Measurements from ENCODE around the gene MATK.

MATK gene

DNA sequence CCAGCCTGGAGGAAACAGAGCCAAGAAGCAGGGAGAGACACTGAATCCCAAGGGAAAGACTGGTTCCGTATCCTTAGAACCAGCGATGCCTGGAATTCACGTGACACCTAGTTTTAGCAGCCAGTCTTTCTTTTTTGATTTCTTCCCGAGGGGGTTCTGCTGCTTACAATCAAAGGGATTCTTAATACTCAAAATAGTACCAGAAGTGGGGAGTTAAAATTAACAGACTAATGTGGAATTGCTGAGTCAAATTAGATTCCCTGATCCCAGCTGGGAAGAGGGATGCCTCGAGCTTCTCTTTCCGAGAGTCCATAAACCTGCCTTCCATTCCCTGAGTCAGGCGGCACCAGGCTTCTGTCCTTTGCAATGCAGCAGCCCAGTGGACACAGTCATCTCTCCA, 4.8 kb upstream of the MATK start:
- no peak for DNase-seq (ENCODE audit: low read depth in 2 of 2)

DNA sequence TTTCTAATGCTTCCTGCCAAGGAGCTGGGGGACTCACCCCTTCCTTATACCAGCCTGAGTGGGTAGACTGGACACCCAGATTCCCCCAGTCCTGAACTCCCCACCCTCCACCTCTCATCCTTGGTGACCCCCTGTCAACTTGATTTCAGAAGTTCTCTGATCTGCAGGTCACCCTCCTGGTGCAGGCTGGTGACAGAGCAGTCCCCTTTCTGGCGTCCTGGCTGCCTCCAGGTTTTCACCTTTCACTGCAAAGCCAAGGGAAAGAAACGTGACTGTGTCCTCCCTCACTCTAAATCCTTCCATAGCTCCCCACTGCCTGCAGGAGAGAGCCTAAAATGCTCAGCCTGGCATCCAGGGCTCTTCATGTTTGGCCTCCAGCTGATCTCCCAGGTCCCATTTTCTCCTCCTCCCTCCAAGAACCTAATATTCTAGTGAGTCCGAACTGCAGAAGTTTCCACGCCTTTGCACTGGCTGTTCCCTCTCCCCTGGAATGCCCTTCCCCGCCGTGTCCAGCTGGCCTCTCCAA, 4.1 kb upstream of the MATK start:
- DNase-seq (ENCODE audit: low read depth in 2 of 2): no peak

DNA sequence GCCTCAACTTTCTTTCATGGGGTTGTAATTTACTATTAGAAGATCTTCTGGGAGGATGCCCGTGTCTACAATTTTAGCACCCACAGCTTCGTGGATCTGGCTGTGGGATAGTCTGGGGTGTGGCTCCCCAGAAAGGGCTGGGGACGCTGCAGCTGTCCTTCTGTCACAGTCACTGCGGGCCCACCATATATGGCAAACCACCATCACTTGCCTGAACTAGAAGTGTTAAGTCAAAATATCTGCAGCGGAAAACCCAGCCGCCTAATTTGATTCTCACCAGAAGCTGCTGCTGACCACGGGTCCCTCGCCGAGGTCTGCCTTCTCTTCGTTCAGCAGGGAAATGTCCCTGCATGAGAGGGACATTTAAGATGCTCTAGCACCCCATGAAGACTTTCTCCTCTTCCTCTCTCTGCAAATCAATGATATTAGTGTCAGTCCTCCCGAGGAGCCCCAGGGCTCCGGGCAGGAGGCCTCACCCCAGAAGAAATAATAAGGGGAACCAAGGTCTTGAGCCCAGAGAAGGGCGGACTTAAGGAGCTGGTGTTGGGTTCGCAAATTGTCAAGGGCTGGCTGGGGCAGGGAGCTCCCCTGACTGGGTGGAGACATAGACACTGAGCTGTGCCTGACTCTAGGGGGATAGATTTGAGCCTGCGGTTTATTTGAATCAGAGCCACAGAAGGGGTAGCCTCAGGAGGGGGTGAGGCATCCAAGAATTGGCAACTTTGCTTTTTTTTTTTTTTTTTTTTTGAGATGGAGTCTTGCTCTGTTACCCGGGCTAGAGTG, 3.0 kb upstream of the MATK start:
- DNase-seq (ENCODE audit: low read depth in 2 of 2): no peak

- DNase-seq (ENCODE audit: low read depth in 2 of 2): peak in 1 of 2 experiments; percentile 26
These were observed 687 bp downstream of the MATK start for GRCh38 chr19:3785451-3785937.

- no peak for DNase-seq (ENCODE audit: low read depth in 2 of 2)
These were observed 1.4 kb downstream of the MATK start for GRCh38 chr19:3784607-3785450.

DNA sequence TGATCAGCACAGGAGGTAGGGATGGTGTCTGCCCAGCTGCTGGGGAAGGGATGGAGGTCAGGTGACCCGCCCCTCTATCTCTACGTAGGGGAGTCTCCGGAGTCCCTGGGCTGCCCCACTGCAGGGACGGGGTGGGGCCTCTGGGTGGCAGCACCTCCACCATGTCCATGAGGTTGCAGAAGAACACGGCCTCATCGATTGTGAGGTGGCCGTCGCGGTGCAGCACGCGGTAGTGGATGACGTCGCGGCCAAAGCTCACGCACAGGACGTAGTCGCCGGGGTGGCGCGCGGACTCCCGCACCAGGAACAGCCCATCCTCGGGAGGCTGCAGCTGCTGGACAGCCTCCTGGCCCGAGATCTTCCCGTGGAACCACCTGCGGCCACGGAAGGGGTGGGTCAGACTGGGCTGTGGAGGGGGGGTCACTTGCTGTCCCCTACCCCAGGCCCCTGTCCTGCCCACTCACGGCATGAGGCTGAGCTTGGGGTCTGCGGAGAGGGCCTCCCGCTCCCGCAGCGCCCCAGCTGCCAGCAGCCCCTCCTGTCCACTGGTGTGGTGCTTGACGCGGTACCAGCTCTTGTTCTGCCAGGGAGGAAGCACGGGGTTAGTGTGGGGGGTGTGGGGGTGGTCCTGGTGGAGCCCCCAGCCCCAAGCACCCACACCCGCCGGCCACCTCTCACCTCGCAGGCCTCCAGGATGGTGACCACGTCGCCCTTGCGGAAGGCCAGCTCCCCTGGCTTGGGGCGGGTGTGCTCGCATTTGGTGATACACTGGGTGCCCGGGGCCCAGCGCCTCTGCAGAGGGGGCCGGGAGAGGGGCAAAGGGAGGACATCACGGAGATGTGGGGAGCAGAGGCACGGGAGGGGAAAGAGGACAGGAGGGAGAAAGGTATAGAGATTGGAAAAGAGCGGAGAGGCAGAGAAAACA, 2.3 kb downstream of the MATK start:
- DNase-seq (ENCODE audit: low read depth in 2 of 2): peak in 1 of 2 experiments; percentile 41

DNA sequence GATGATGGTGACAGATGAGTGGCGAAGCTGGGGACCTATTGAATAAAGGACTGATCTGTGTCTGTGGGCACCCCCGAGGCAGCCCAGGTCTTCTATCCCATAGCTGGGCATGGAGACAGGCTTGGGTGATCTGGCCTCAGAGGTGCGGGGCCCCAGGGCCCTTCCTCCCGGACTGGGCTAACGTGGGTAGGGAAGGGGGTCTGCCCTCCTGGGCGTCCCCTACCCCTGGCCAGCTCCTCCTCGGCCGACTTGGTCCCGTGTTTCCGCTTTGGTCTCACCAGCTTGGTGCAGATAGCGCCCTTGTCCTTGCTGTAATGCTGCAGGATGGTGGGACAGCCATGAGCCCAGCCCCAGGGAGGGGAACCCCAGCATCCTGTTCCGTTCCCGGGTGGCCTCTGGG, 3.3 kb downstream of the MATK start:
- DNase-seq (ENCODE audit: low read depth in 2 of 2): no peak

DNA sequence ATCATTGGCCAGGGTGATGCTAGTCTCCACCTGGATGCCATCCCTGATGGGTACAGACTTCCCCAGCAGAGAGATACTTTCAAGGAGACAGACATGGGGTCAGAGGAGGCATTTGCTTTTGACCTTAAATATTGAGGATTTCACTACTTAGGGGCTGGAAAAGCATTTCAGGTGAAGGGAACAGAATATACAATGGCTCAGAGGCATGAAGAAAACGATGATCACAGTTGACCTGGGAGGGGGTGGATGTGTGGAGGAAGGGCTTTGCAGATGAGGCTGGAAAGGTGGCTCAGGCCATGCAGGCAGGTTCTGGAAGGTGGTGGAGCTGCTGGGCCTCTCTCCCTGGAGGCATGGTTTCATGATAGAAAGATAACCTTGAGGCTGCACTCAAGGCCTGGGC, 3.9 kb downstream of the MATK start:
- DNase-seq (ENCODE audit: low read depth in 2 of 2): no peak

- DNase-seq (ENCODE audit: low read depth in 2 of 2): no peak
These were observed 4.6 kb downstream of the MATK start for GRCh38 chr19:3781603-3782002.

GRCh38 chr19:3780786-3781304, 5.3 kb downstream of the MATK start:
- DNase-seq (ENCODE audit: low read depth in 2 of 2): no peak

DNA sequence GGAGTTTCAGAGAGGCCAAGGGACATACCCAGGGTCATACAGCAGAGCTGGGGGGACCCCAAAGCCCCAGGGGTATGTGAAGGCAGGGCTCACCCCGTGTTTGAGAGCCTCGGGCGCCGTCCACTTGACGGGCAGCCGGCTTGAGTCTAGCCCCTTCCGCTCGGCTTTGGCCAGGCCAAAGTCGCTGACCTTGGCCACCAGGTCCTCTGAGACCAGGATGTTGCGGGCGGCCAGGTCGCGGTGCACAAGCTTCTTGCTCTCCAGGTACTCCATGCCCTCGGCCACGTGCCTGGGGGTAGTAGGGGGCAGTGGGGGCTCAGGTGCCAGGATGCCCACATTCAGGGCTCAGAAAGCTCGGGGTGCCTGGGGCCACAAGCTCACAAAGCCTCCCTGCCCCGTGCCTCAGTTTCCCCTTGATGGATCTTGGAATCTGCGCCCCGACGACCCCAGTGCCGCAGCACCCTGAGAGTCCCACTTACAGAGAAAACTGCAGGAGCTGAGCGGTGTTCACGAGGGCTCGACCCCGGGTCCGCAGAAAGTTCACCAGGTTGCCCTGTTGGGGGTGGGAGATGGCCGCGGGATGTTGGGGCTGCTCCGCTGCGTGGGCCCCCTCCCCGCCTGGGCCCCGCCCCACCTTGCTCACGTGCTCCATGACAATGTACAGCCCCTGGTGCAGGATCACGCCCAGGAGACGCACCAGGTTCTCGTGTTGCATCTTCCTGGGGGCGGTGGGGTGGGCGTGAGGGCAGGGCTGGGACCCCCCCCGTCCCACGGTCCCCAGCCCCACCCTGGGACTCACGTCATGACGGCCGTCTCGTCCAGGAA, 7.1 kb downstream of the MATK start:
- no peak for DNase-seq (ENCODE audit: low read depth in 2 of 2)

DNA sequence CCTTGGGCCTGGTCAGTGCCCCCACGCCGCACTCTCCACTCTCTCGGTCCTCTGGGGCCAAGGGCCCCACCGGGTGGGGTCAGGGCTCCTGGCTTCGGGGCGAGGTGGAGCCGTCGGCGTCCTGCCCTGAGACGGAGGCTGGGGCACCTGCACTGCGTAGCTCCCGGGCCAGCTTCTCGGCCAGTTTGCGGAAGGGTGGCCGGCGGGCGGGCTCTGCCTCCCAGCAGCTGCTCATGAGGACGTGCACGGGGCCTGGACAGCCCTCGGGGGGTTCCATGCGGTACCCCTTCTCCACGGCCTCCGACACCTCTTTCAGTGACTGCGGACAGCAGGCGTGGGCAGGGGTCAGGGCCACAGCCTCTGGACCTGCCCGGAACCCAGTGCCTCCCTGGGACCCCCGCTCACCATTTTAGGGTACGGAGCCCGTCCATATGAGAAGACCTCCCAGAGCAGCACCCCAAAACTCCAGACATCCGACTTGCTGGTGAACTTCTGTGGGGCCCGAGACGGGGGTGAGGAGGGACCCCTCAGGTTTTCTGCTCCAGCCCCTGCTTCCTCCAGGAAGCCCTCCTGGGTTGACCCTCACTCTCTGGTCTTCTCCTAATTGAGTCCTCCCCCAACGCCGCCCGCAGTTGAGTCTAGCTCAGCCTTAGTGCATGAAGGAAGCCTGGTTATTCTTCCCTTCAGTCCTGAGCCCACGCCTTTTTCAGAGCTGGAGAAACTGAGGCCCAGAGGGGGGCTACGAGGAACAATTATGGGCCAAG, 7.9 kb downstream of the MATK start:
- DNase-seq (ENCODE audit: low read depth in 2 of 2): no peak

- DNase-seq (ENCODE audit: low read depth in 2 of 2): no peak
These were observed 9.6 kb downstream of the MATK start for GRCh38 chr19:3776479-3777040.

DNA sequence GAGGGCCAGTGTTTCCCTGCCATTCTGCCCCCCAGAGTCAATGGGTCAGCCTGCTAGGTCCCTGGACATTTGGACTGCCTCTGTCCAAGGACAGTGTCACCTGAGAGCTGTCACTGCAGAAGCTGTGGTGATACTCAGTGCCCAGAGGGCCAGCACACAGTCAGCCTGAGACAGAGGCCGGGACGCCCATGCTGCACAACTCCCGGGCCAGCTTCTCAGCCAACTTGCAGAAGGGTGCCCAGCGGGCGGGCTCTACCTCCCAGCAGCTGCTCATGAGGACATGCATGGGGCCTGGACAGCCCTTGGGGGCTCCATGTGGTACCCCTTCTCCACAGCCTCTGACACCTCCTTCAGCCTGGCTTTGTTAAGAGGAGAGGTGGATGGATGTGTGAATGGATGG, 10.3 kb downstream of the MATK start:
- no peak for DNase-seq (ENCODE audit: low read depth in 2 of 2)

DNA sequence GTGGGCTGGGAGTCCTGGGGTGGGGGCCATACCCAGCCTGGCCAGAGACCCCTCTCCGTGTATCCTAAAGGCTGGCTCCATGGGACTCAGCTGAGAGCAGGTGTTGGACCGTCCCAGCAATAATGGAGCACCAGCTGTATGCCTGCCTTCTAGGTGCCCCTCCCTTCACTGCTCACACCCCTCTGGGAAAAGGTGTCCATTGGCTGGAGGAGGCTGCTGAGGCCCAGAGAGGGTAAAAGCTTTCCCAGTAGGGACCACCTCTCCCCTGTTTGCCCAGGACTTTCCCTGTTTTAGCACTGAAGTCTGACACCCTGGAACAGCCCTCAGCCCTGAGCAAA, 10.8 kb downstream of the MATK start:
- DNase-seq (ENCODE audit: low read depth in 2 of 2): no peak

- DNase-seq (ENCODE audit: low read depth in 2 of 2): no peak
These were observed 11.4 kb downstream of the MATK start for GRCh38 chr19:3774621-3775373.

GRCh38 chr19:3773814-3774515, 12.2 kb downstream of the MATK start:
- DNase-seq (ENCODE audit: low read depth in 2 of 2): no peak

GRCh38 chr19:3771906-3772455, 14.2 kb downstream of the MATK start, which contains the start of gene RAX2:
Gene RAX2 (minus strand): TSS chr19:3772228. CDS start chr19:3771742, 486 bp downstream.
- DNase-seq (ENCODE audit: low read depth in 2 of 2): no peak

Data from stimulated activated CD4-positive, alpha-beta T cell treated with anti-CD3 and anti-CD28 coated beads, Interleukin-12 subunit alpha, Interleukin-12 subunit beta, amount 100 ng/mL, for 24 hours (primary cell).